DND-41 (cell line): ENCODE data around the gene PSG6.
"Not testable (repeated sequence)": the region's sequence is repeated elsewhere in the genome, so short reads cannot be mapped to it uniquely, and the experiment has no call there.

Source experiments
- ATAC-seq: fragments of 200-7000 bp; cut with Tn5 transposase; 3 replicates; pipeline ENCODE4 v1.9.1; 2021; ENCODE audit warnings: low read depth; ENCODE audit not compliant: insufficient read depth
- DNase-seq: peaks from one replicate; pipeline ENCODE4 v3.0.0-alpha.2; 2020
- H2AFZ ChIP-seq: 2 replicates; pipeline ENCODE4 v1.6.0; 2012; ENCODE audit warnings: low read depth, low read length
- H3K27ac ChIP-seq: 2 replicates; pipeline ENCODE4 v1.5.1; 2012; ENCODE audit warnings: low read length, inconsistent platforms
- H3K27me3 ChIP-seq: fragments of 200-600 bp; sonication (generic); 2 replicates; pipeline ENCODE4 v1.6.0; 2012; ENCODE audit warnings: low read length, mild to moderate bottlenecking, inconsistent platforms; ENCODE audit not compliant: insufficient read depth, poor library complexity
- H3K36me3 ChIP-seq: 2 replicates; pipeline ENCODE4 v1.5.1; 2012; ENCODE audit warnings: low read length, inconsistent platforms; ENCODE audit not compliant: insufficient read depth
- H3K4me1 ChIP-seq: 2 replicates; pipeline ENCODE4 v1.5.1; 2012; ENCODE audit warnings: mild to moderate bottlenecking, low read length; ENCODE audit not compliant: insufficient read depth
- H3K4me2 ChIP-seq: 2 replicates; pipeline ENCODE4 v1.6.0; 2012; ENCODE audit warnings: mild to moderate bottlenecking, moderate library complexity, low read length, inconsistent platforms; ENCODE audit not compliant: insufficient read depth
- H3K4me3 ChIP-seq, 2 experiments: fragments of 200-600 bp in 1 of 2; shearing (Covaris generic) in 1 of 2; 2 replicates each; pipeline ENCODE4 v1.5.1; 2012 to 2016; ENCODE audit warnings: inconsistent platforms in 2 of 2, low read length in 2 of 2, mild to moderate bottlenecking in 2 of 2, low read depth in 1 of 2, moderate library complexity in 1 of 2
- H3K79me2 ChIP-seq: 2 replicates; pipeline ENCODE4 v1.6.0; 2012; ENCODE audit warnings: low read length, inconsistent platforms; ENCODE audit not compliant: insufficient read depth
- H3K9ac ChIP-seq: 2 replicates; pipeline ENCODE4 v1.6.0; 2012; ENCODE audit warnings: low read depth, mild to moderate bottlenecking, inconsistent platforms, low read length, moderate library complexity
- H3K9me3 ChIP-seq: 2 replicates; pipeline ENCODE4 v1.5.1; 2012; ENCODE audit warnings: low read length, moderate library complexity, mild to moderate bottlenecking, inconsistent platforms; ENCODE audit not compliant: insufficient read depth, severe bottlenecking
- H4K20me1 ChIP-seq: 2 replicates; pipeline ENCODE4 v1.6.0; 2012; ENCODE audit warnings: low read length; ENCODE audit not compliant: insufficient read depth

The PSG6 gene

GRCh38 chr19:42906162-42906561 lies 11.5 kb downstream of the PSG6 start:
- not testable (repeated sequence) for ATAC-seq, H3K4me1 ChIP-seq, H3K36me3 ChIP-seq, H3K27me3 ChIP-seq, H3K9ac ChIP-seq, H2AFZ ChIP-seq, H3K9me3 ChIP-seq, DNase-seq, H3K27ac ChIP-seq, H4K20me1 ChIP-seq, H3K4me2 ChIP-seq, H3K79me2 ChIP-seq, H3K4me3 ChIP-seq

- H3K4me3 ChIP-seq, H3K4me2 ChIP-seq, ATAC-seq, H3K27me3 ChIP-seq, H3K9ac ChIP-seq, H4K20me1 ChIP-seq, H3K4me1 ChIP-seq, H2AFZ ChIP-seq, H3K36me3 ChIP-seq, H3K27ac ChIP-seq, DNase-seq, H3K79me2 ChIP-seq, H3K9me3 ChIP-seq: not testable (repeated sequence)
These were observed 17.1 kb downstream of the PSG6 start for GRCh38 chr19:42900561-42900960.

DNA sequence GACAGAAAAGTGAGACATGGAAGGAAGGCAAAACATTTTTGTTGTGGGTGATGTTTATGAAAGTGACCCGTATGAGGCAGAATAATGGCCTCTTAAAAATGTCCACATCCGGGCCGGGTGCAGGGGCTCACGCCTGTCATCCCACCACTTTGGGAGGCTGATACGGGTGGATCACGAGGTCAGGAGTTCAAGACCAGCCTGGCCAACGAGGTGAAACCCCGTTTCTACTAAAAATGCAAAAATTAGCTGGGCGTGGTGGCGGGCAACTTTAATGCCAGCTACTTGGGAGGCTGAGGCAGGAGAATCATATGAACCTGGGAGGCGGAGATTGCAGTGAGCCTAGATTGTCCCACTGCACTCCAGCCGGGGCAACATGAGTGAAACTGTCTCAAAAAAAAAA lies 18.0 kb downstream of the PSG6 start:
- not testable (repeated sequence) for H3K9me3 ChIP-seq, H3K36me3 ChIP-seq, H3K27ac ChIP-seq, H3K4me3 ChIP-seq, H3K9ac ChIP-seq, H3K4me2 ChIP-seq, H4K20me1 ChIP-seq, H3K79me2 ChIP-seq, H2AFZ ChIP-seq, H3K27me3 ChIP-seq, H3K4me1 ChIP-seq, DNase-seq, ATAC-seq

DNA sequence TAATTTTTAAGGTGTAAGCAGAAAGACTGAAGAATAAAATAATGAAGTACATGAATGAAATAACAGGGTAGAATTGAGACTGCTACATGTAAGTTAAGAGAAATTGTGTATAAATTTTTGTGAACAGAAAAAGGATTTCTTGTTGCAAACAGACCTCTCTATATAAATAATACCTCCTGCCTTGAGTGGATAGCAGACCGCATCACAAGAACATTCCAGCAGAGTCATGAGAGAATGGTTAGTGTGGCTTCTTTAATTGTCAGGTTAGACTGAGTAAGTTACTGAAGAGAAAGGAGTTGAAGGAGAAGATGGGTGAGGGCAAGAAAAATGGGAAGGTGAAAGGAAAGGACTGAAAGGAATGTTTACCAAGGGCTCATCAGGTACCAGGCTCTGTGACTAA lies 18.6 kb downstream of the PSG6 start:
- not testable (repeated sequence) for H3K4me1 ChIP-seq, H3K79me2 ChIP-seq, H4K20me1 ChIP-seq, ATAC-seq, H3K36me3 ChIP-seq, H3K4me3 ChIP-seq, H3K9me3 ChIP-seq, H2AFZ ChIP-seq, H3K27ac ChIP-seq, H3K27me3 ChIP-seq, DNase-seq, H3K4me2 ChIP-seq, H3K9ac ChIP-seq

- not testable (repeated sequence) for H3K27me3 ChIP-seq, ATAC-seq, H3K4me2 ChIP-seq, H3K36me3 ChIP-seq, H4K20me1 ChIP-seq, DNase-seq, H3K4me1 ChIP-seq, H3K27ac ChIP-seq, H2AFZ ChIP-seq, H3K9me3 ChIP-seq, H3K79me2 ChIP-seq, H3K9ac ChIP-seq, H3K4me3 ChIP-seq
These were observed 19.0 kb downstream of the PSG6 start for GRCh38 chr19:42898656-42899055.

- H3K9ac ChIP-seq, DNase-seq, H3K79me2 ChIP-seq, H3K27ac ChIP-seq, H3K9me3 ChIP-seq, H2AFZ ChIP-seq, H3K27me3 ChIP-seq, H3K36me3 ChIP-seq, H3K4me3 ChIP-seq, H3K4me1 ChIP-seq, ATAC-seq, H3K4me2 ChIP-seq, H4K20me1 ChIP-seq: not testable (repeated sequence)
These were observed 20.0 kb downstream of the PSG6 start for GRCh38 chr19:42897729-42898128.

- not testable (repeated sequence) for H3K9me3 ChIP-seq, H3K27me3 ChIP-seq, H3K4me1 ChIP-seq, ATAC-seq, H3K36me3 ChIP-seq, H3K4me3 ChIP-seq, H3K9ac ChIP-seq, H3K79me2 ChIP-seq, H3K27ac ChIP-seq, DNase-seq, H4K20me1 ChIP-seq, H3K4me2 ChIP-seq, H2AFZ ChIP-seq
These were observed 27.2 kb downstream of the PSG6 start for GRCh38 chr19:42890446-42890845.

- not testable (repeated sequence) for H3K4me2 ChIP-seq, ATAC-seq, H3K27me3 ChIP-seq, H2AFZ ChIP-seq, H3K4me1 ChIP-seq, DNase-seq, H3K79me2 ChIP-seq, H4K20me1 ChIP-seq, H3K36me3 ChIP-seq, H3K4me3 ChIP-seq, H3K9ac ChIP-seq, H3K27ac ChIP-seq, H3K9me3 ChIP-seq
These were observed 29.7 kb downstream of the PSG6 start for GRCh38 chr19:42887876-42888445.
